Fibroblast of lung (primary cell): Measurements from ENCODE around the gene SNAP29.
"Not testable (repeated sequence)": the region's sequence is repeated elsewhere in the genome, so short reads cannot be mapped to it uniquely, and the experiment has no call there.

Experiments
- EZH2 ChIP-seq: IDR thresholded peaks from 2 replicates; pipeline ENCODE4 v1.5.1; 2012; ENCODE audit warnings: low read length, control low read depth, mild to moderate bottlenecking; ENCODE audit errors: missing control alignments
- TF ChIP-seq, protein P1 (sequence below), 2 donors: IDR thresholded peaks in 1 of 2; conservative IDR thresholded peaks in 1 of 2; 1 replicate in 1 of 2; 2 replicates in 1 of 2; pipeline ENCODE4 v1.5.1; 2011 to 2012; ENCODE audit warnings: low read length in 2 of 2, control low read depth in 1 of 2, inconsistent platforms in 1 of 2, low read depth in 1 of 2, mild to moderate bottlenecking in 1 of 2

DNA sequence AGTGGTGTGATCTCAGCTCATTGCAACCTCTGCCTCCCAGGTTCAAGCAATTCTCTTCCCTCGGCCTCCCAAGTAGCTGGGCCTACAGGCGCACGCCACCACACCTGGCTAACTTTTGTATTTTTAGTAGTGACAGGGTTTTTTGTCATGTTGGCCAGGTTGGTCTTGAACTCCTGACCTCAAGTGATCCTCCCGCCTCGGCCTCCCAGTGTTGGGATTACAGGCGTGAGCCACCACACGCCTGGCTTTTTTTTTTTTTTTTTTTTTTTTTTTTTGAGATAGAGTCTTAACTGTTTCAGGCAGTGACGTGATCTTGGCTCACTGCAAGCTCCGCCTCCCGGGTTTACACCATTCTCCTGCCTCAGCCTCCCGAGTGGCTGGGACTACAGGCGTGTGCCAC lies 71.6 kb downstream of the SNAP29 start:
- TF ChIP-seq, protein P1, sequence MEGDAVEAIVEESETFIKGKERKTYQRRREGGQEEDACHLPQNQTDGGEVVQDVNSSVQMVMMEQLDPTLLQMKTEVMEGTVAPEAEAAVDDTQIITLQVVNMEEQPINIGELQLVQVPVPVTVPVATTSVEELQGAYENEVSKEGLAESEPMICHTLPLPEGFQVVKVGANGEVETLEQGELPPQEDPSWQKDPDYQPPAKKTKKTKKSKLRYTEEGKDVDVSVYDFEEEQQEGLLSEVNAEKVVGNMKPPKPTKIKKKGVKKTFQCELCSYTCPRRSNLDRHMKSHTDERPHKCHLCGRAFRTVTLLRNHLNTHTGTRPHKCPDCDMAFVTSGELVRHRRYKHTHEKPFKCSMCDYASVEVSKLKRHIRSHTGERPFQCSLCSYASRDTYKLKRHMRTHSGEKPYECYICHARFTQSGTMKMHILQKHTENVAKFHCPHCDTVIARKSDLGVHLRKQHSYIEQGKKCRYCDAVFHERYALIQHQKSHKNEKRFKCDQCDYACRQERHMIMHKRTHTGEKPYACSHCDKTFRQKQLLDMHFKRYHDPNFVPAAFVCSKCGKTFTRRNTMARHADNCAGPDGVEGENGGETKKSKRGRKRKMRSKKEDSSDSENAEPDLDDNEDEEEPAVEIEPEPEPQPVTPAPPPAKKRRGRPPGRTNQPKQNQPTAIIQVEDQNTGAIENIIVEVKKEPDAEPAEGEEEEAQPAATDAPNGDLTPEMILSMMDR (conservative IDR thresholded peaks at IDR 0.05 in 1 of 2, IDR thresholded peaks at IDR 0.05 in 1 of 2; ENCODE audit: low read depth in 1 of 2, low read length in 2 of 2), result not testable (repeated sequence)
- TF ChIP-seq EZH2, result not testable (repeated sequence)
